Activated naive CD4-positive, alpha-beta T cell treated with anti-CD3 and anti-CD28 coated beads, Interleukin-2, amount 50 U/mL, for 24 hours (primary cell): ENCODE data around the gene MACROD2.

Source experiments
- H3K27ac Mint-ChIP-seq: one replicate; pipeline ENCODE4 v1.8.0; 2021; ENCODE audit warnings: mild to moderate bottlenecking, mixed read lengths
- H3K27me3 Mint-ChIP-seq: one replicate; pipeline ENCODE4 v1.8.0; 2021; ENCODE audit warnings: mixed read lengths
- H3K36me3 Mint-ChIP-seq: one replicate; pipeline ENCODE4 v1.8.0; 2021; ENCODE audit warnings: mixed read lengths
- H3K4me1 Mint-ChIP-seq: one replicate; pipeline ENCODE4 v1.8.0; 2021; ENCODE audit warnings: mixed read lengths
- H3K4me3 Mint-ChIP-seq: one replicate; pipeline ENCODE4 v1.8.0; 2021; ENCODE audit warnings: mild to moderate bottlenecking, mixed read lengths
- H3K9me3 Mint-ChIP-seq: one replicate; pipeline ENCODE4 v1.8.0; 2021; ENCODE audit warnings: mixed read lengths

MACROD2 gene

DNA sequence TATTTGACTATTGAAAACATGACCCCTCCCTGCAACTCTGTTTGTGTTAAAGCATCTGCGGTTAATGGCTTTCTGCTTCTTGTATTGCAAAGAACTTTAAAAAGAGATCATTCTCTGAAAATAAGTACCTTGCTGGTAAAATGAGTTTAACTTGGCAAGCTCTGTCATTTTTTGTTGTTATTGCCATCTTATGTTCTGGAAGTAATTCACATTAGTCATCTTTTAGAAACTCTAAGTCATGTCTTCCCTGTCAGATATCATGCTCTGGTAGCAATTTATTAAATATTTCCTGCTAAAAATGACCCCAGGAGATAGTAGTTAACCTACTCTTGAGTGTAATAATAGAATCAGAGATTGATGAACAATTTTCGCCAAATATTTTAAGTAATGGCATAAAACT is 1687.4 kb downstream of the MACROD2 start:
- H3K4me3 Mint-ChIP-seq, result no peak overlapping the region
- peaks cover 1% of the 10 kb centered on the region for H3K27me3 Mint-ChIP-seq
- no peaks in the 10 kb centered on the region for H3K36me3 Mint-ChIP-seq
- no peak overlapping the region for H3K27ac Mint-ChIP-seq
- H3K9me3 Mint-ChIP-seq, result peaks cover 5% of the 10 kb centered on the region
- H3K4me1 Mint-ChIP-seq, result no peaks in the 10 kb centered on the region

DNA sequence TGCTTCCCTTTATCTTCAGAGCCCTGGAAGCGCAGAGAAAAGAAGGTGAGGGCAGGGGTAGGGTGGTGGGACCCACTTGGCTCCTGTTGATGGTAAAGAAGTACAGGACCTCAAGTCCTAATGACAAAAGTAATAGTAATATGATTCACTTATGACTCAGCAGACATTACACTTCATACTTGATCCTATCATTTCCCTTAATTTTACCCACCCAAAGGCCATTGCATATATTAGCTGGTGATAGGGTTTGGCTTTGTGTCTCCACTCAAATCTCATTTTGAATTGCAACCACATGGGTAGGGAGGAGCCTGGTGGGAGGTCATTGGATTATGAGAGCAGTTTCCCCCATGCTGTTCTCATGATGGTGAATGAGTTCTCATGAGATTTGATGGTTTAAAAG is 1697.3 kb downstream of the MACROD2 start:
- no peaks in the 10 kb centered on the region for H3K27me3 Mint-ChIP-seq
- H3K4me3 Mint-ChIP-seq, result no peak overlapping the region
- H3K27ac Mint-ChIP-seq, result no peak overlapping the region

DNA sequence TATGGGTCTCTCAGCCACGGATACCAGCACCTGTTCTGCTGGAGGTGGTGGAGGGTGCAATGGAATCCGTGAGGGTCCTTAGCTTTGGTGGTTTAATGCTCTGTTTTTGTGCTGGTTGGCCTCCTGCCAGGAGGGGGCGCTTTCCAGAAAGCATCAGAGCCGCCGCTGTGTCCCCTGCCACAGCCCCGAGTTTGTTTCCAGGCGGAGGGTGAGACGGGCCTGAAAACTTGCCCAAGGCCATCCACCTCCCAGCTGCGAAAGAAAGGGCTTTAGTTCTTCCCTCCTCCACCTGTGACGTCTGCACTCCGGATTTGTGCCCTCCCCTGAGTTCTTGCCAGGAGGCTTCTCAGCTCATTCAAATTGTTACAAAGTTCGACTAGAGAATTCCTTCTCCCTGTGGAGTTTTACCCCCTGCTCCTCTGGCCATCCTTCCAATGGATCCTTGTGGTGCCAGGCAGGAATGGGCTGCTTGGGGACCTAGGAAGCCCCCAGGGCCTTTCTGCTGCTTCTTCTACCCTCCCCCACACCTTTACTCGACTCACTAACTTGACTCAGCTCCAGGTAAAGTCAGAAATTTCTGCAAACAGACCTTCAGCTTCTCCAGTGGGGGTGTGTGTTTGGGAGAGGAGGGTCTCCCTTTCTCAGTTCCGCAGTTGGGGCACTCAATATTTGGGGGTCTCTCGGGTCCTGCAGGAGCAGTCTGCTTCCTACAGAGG is 1704.3 kb downstream of the MACROD2 start:
- H3K27ac Mint-ChIP-seq, result no peak overlapping the region
- H3K27me3 Mint-ChIP-seq, result no peaks in the 10 kb centered on the region

More for the DNA sequence above, 1697.3 kb downstream of the MACROD2 start:
- H3K9me3 Mint-ChIP-seq, result peaks cover 11% of the 10 kb centered on the region
- no peaks in the 10 kb centered on the region for H3K4me1 Mint-ChIP-seq
- no peaks in the 10 kb centered on the region for H3K36me3 Mint-ChIP-seq

DNA sequence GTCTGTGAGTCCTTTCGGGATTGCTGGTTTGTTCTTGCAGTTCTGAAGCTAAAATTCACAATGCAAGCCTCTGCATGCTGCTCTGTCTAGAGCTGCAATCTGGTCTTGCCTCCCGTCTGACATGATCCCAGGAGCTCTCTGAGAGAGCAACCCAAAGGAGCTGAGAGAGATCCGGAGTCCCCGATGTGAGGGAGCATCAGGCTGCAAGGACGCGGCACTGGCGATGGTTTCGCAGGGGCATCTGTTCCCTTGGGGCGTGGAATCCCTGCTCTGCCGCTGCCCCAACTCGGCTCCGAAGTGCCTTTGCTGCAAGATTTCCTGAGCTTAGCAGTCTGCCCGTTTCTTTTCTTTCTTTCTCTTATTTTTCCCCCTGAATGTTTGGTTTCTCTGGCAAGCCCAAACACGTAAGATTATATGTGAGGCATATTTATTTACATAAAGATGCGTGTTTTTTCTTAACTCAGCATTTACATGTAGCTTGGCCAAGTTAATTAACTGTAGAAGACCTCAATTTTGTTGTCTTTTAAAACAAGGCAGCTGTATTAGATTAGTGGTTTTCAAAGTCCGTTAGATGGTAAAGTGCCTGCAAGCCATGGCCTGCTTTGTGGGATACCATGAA is 1704.9 kb downstream of the MACROD2 start:
- Mint-ChIP-seq H3K4me1 (no peaks in the 10 kb centered on the region), H3K9me3 (no peaks in the 10 kb centered on the region), H3K36me3 (no peaks in the 10 kb centered on the region), H3K27me3 (no peaks in the 10 kb centered on the region), H3K4me3 (no peak overlapping the region), H3K27ac (no peak overlapping the region)

More for the DNA sequence above, 1704.3 kb downstream of the MACROD2 start:
- Mint-ChIP-seq H3K36me3 (no peaks in the 10 kb centered on the region), H3K4me1 (no peaks in the 10 kb centered on the region), H3K4me3 (no peak overlapping the region), H3K9me3 (peaks cover 3% of the 10 kb centered on the region)

DNA sequence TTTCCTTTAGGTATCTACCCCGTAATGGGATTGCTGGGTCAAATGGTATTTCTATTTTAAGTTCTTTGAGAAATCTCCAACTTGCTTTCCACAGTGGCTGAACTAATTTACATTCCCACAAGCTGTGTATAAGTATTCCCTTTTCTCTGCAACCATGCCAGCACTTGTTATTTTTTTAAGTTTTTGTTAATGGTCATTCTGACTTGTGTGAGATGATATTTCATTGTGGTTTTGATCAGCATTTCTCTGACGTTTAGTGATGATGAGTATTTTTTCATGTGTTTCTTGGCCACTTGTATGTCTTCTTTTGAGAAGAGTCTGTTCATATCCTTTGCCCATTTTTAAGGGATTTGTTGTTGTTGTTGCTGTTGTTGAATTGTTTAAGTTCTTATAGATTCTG is 1706.8 kb downstream of the MACROD2 start:
- H3K27ac Mint-ChIP-seq, result no peak overlapping the region
- no peak overlapping the region for H3K4me3 Mint-ChIP-seq
- H3K36me3 Mint-ChIP-seq, result no peaks in the 10 kb centered on the region
- no peaks in the 10 kb centered on the region for H3K9me3 Mint-ChIP-seq
- no peaks in the 10 kb centered on the region for H3K27me3 Mint-ChIP-seq
- H3K4me1 Mint-ChIP-seq, result no peaks in the 10 kb centered on the region

DNA sequence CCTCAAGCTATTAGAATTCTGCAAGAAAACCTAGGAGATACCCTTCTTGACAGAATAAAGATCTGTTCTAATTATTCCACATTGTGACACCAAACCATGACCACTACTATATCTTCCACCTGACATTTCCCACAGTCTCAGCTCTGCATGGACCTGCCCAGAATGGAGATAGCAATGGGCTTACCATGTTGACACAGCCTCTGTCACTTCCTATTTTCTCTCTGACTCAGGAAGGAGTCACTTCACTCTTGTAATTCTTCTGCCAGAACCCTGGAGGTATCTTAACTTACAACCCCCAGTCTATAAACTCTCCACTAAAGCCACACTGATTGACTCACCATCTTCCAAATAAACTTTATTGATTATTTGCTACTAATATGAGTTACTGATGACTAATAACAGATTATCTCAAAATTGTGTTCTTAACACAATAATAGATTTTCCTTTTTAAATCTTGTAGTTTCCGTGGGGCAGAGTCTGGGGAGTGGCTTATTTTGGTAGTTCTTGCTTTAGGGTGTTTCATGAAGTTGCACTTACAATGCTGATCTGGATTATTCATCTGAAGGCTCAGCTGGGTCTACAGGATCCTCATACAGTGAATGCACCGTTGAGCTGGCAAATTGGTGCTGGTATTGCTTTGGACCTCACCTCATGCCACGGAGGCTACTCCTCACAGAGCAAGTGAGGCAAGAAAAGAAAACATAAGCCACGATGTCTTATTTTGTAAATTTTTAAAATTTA is 1708.0 kb downstream of the MACROD2 start:
- no peak overlapping the region for H3K27ac Mint-ChIP-seq
- no peaks in the 10 kb centered on the region for H3K36me3 Mint-ChIP-seq
- no peaks in the 10 kb centered on the region for H3K9me3 Mint-ChIP-seq
- H3K4me1 Mint-ChIP-seq, result no peaks in the 10 kb centered on the region
- H3K27me3 Mint-ChIP-seq, result no peaks in the 10 kb centered on the region
- no peak overlapping the region for H3K4me3 Mint-ChIP-seq

DNA sequence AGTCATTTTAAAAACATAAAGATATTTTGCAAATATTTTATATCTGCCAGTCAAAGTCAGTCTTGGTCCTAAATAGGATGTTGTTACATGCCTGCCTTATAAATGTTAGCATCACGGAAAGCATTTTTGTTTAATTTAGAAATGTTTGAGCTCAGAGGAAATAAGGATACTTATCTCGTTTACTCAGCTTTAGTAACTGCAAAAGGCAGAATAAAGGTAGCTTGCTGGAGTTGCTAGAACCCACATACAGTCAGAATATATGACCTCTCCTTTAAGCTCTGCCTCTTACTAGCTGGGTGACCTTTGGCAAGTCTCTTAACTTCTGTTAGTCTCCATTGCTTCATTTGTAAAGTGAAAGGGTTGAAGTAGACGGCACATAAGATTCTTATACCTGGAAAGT is 1710.7 kb downstream of the MACROD2 start:
- Mint-ChIP-seq H3K36me3 (no peaks in the 10 kb centered on the region), H3K9me3 (no peaks in the 10 kb centered on the region)

DNA sequence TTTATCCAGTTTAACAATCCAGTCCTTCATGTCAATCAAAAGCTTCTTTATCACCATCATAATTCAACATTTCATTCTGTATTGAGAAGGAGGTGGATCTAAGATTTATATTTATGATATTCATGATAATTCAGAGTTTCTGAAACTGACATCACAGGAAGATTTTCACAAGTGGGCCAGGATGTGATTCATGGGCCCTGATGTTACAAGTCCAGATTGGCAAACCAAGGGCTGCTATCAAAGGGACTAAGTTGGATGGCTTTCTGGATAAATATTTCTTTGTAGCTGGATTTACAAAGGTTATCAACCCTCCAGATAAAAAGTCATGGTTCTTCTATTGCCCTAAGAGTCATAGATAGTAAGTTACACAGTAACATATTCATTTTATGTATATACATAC is 1711.4 kb downstream of the MACROD2 start:
- no peaks in the 10 kb centered on the region for H3K4me1 Mint-ChIP-seq
- no peaks in the 10 kb centered on the region for H3K9me3 Mint-ChIP-seq
- no peaks in the 10 kb centered on the region for H3K27me3 Mint-ChIP-seq
- no peak overlapping the region for H3K4me3 Mint-ChIP-seq
- no peak overlapping the region for H3K27ac Mint-ChIP-seq
- no peaks in the 10 kb centered on the region for H3K36me3 Mint-ChIP-seq

More for the DNA sequence above, 1710.7 kb downstream of the MACROD2 start:
- no peaks in the 10 kb centered on the region for H3K27me3 Mint-ChIP-seq
- no peak overlapping the region for H3K27ac Mint-ChIP-seq
- H3K4me3 Mint-ChIP-seq, result no peak overlapping the region
- no peaks in the 10 kb centered on the region for H3K4me1 Mint-ChIP-seq

DNA sequence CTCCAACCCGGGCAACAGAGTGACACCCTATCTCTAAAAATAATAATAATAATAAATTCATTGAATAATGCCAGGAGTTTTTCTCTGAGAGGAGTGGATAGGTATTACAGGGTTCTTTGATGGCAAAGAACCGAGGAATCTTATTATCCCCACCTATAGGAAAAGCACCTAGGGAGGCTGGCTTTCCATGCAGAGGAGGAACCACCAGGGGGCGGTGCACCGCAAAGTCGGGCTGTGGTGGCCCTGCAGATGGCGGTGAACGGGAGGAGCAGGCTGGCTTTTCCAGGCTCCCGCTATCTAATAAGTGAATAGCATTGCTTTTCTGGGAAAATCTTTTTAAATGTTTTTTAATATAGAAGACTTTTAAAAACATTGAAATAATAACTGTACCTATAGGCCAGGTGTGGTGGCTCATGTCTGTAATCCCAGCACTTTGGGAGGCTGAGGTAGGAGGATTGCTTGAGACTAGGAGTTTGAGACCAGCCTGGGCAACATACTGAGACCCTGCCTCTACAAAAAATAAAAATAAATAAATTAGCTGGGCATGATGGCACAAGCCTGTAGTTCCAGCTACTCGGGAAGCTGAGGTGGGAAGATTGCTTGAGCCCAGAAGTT is 1713.8 kb downstream of the MACROD2 start:
- Mint-ChIP-seq H3K27ac (no peak overlapping the region), H3K36me3 (no peaks in the 10 kb centered on the region), H3K27me3 (no peaks in the 10 kb centered on the region), H3K4me3 (no peak overlapping the region), H3K9me3 (no peaks in the 10 kb centered on the region), H3K4me1 (no peaks in the 10 kb centered on the region)

DNA sequence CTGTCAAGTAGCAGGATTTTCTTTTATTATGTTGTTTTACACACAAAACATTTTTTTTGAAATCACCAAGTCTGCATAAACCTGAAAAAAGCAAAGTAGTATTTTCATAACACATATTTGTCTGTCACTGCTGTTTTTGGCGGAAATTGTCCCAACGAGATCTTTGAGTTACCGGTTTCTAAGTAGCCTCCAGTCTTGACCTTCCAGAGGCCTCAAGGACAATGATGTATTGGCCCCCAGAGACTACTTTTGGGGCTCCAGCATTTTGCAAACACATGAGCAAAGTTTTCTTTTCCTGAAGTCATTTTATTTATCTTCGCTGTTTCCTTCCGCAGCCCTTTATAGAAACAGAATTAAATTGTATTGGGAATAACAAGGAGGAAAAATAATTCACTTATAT is 1715.3 kb downstream of the MACROD2 start:
- H3K36me3 Mint-ChIP-seq, result no peaks in the 10 kb centered on the region
- no peak overlapping the region for H3K27ac Mint-ChIP-seq
- H3K4me3 Mint-ChIP-seq, result no peak overlapping the region
- no peaks in the 10 kb centered on the region for H3K9me3 Mint-ChIP-seq
- H3K4me1 Mint-ChIP-seq, result no peaks in the 10 kb centered on the region
- H3K27me3 Mint-ChIP-seq, result no peaks in the 10 kb centered on the region

DNA sequence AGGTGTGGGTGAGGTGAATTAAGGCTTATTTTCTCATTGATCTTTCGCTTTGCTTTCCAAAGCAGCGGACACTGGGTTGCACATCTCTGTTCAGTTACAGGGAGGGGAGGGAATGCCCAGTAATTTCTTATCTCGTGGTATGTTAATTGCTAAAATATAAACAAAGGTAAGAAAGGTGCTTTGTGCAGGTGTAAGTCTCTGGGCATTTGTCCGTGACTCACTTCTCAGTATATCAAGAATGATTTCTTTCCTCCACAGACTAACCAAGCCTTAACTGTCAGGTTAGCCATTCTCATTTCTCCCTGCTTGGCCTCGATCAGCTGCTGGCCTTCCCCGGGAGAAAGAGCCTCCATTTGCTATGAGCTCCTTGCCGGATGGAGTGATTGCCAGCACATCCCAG is 1715.9 kb downstream of the MACROD2 start:
- Mint-ChIP-seq H3K9me3 (no peaks in the 10 kb centered on the region), H3K4me3 (no peak overlapping the region), H3K27ac (no peak overlapping the region), H3K27me3 (no peaks in the 10 kb centered on the region), H3K4me1 (no peaks in the 10 kb centered on the region), H3K36me3 (no peaks in the 10 kb centered on the region)

DNA sequence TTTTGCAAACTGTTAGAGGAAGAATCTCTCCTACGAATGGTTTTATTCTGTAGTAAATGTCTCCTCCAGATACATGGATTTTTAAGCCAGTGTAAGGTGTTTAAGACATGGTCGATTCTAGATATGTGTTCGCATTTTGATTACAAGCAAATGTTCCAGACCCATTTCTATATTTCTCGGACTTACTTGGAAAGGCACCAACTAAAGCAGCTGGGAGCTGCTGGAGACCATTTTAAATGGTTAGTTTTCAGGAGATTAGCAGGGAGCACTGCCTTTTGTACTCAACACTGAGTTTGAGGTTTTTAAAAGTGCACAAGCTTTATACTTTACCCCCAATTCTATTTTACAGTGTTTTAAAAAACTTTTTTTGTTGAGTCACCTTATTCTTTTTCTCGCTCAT is 1720.9 kb downstream of the MACROD2 start:
- Mint-ChIP-seq H3K27ac (no peak overlapping the region), H3K36me3 (no peaks in the 10 kb centered on the region), H3K9me3 (peaks cover 7% of the 10 kb centered on the region), H3K27me3 (no peaks in the 10 kb centered on the region), H3K4me1 (no peaks in the 10 kb centered on the region), H3K4me3 (no peak overlapping the region)

DNA sequence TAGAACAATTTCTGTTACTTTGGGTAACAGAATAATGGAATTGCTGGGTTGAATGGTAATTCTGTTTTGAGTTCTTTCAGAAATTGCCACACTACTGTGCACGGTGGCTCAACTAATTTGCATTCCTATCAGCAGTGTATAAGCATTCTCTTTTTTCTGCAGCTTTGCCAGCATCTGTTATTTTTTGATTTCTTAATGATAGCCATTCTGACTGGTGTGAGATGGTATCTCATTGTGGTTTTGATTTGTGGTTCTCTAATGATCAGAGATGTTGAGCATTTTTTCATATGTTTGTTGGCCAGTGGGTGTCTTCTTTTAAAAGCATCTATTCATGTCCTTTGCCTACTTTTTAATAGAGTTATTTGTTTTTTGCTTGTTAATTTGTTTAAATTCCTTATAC is 1731.1 kb downstream of the MACROD2 start:
- Mint-ChIP-seq H3K4me3 (no peak overlapping the region), H3K9me3 (peaks cover 11% of the 10 kb centered on the region), H3K27me3 (no peaks in the 10 kb centered on the region), H3K36me3 (no peaks in the 10 kb centered on the region), H3K4me1 (no peaks in the 10 kb centered on the region), H3K27ac (no peak overlapping the region)

DNA sequence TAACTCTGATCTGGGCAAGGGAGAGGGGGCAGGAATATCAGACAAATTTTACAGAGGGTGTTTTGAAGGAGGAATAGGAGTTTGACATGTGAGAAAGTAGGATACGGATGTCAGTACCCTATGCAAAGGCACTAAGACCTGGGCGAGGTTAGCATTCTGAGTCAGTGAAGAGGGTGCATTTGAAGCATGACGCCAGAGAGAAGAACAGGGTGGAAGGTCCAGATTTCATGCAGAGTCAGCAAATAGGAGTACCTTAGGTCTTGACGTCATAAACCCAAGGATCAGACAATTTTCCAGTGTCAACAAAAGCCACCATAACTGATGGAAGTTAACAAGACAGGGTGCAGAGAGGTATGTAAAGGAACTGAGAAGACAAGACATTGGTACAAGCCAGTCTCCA is 1738.7 kb downstream of the MACROD2 start:
- H3K27me3 Mint-ChIP-seq, result no peaks in the 10 kb centered on the region
- no peak overlapping the region for H3K27ac Mint-ChIP-seq
- peaks cover 5% of the 10 kb centered on the region for H3K9me3 Mint-ChIP-seq
- H3K4me3 Mint-ChIP-seq, result no peak overlapping the region
- no peaks in the 10 kb centered on the region for H3K36me3 Mint-ChIP-seq
- H3K4me1 Mint-ChIP-seq, result no peaks in the 10 kb centered on the region

DNA sequence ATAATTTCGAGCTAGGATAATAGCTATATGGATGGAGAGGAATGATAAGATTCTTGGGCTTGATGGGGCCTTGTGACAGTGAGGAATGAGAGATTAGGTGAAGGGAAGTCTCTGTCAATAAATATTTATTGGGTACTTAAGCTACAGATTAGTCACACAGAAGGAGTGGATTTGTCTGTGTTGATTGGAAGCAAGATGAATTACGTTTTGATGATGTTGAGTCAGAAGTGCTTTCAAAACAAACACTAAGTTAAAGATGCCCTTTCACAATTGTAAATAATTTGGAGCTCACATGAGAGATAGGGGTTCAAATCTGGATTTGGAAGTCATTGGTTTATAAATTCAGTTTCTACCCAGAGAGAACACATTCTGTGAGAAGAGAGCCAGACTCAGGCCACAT is 1743.7 kb downstream of the MACROD2 start:
- Mint-ChIP-seq H3K9me3 (no peaks in the 10 kb centered on the region), H3K4me1 (no peaks in the 10 kb centered on the region), H3K36me3 (no peaks in the 10 kb centered on the region), H3K27ac (no peak overlapping the region), H3K4me3 (no peak overlapping the region), H3K27me3 (no peaks in the 10 kb centered on the region)
